ENCODE data around the gene CPAMD8.

DNA sequence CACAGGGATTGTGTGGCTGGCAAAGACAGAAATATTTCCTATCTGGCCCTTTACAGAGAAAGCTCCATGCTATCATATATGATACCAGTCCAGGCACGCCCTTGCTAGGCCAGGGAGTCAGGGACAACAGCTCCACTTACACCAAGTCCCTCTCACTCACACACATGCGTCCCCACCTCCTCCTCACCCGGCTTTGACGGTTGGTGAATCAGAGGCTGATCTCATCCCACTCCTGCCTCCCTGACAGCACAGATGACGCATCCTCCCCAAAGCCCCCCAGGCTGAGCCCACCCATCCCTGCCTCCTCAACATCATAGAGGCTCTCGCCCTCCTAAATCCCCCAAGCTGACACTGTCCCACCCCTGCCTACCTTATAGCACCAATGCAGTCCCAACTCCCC, 75.1 kb downstream of the CPAMD8 start:
- TF ChIP-seq, protein P1, sequence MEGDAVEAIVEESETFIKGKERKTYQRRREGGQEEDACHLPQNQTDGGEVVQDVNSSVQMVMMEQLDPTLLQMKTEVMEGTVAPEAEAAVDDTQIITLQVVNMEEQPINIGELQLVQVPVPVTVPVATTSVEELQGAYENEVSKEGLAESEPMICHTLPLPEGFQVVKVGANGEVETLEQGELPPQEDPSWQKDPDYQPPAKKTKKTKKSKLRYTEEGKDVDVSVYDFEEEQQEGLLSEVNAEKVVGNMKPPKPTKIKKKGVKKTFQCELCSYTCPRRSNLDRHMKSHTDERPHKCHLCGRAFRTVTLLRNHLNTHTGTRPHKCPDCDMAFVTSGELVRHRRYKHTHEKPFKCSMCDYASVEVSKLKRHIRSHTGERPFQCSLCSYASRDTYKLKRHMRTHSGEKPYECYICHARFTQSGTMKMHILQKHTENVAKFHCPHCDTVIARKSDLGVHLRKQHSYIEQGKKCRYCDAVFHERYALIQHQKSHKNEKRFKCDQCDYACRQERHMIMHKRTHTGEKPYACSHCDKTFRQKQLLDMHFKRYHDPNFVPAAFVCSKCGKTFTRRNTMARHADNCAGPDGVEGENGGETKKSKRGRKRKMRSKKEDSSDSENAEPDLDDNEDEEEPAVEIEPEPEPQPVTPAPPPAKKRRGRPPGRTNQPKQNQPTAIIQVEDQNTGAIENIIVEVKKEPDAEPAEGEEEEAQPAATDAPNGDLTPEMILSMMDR (IDR thresholded peaks at IDR 0.05): no peak
- no peak for TF ChIP-seq POLR2A (IDR thresholded peaks at IDR 0.05)
